OCI-LY7 (cell line): ENCODE data around the gene LCOR. TPM values are rescaled to one million over a fixed set of nuclear protein-coding genes. Genes with fewer than 3 reads are reported as not detected.

ENCODE experiments used
- BruUV-seq: library from RNA; stranded (reverse); fragments of 400-500 nt; replicated peaks from 2 replicates; lab custom pipeline; 2021; lab: Mats Ljungman, UMichigan
- CTCF ChIA-PET: fragments of 300-600 bp; sonication (Branson Sonifier 250); formaldehyde crosslinking; loops from one replicate; lab custom pipeline; 2022; ENCODE audit warnings: antibody characterized with exemption; ENCODE audit not compliant: unreplicated experiment; lab: Charles Lee
- POLR2A ChIA-PET: fragments of 300-600 bp; sonication (Branson Sonifier 250); formaldehyde crosslinking; loops from one replicate; lab custom pipeline; 2022; ENCODE audit warnings: antibody characterized with exemption; lab: Charles Lee
- DNase-seq: peaks from one replicate; pipeline ENCODE4 v3.0.0-alpha.2; 2015; ENCODE audit warnings: low spot score
- H2AFZ ChIP-seq: fragments of 200-600 bp; sonication (generic), shearing (Covaris generic); 2 replicates; pipeline ENCODE4 v1.6.1; 2014; ENCODE audit warnings: mild to moderate bottlenecking, antibody characterized with exemption, low read length, moderate library complexity
- H3K27ac ChIP-seq: fragments of 200-600 bp; sonication (generic); 2 replicates; pipeline ENCODE4 v1.5.1; 2014; ENCODE audit warnings: mixed run types, low read depth, mild to moderate bottlenecking, moderate library complexity, low read length, inconsistent platforms; ENCODE audit not compliant: poor library complexity, severe bottlenecking
- H3K36me3 ChIP-seq: fragments of 200-600 bp; sonication (generic); 2 replicates; pipeline ENCODE4 v1.6.1; 2014; ENCODE audit warnings: mild to moderate bottlenecking, antibody characterized with exemption, low read length, moderate library complexity, mixed read lengths; ENCODE audit not compliant: insufficient read depth
- H3K4me1 ChIP-seq: fragments of 200-600 bp; sonication (generic); 2 replicates; pipeline ENCODE4 v1.5.1; 2014; ENCODE audit warnings: mild to moderate bottlenecking, low read length; ENCODE audit not compliant: insufficient read depth, poor library complexity, severe bottlenecking
- H3K4me2 ChIP-seq: fragments of 200-600 bp; sonication (generic); 2 replicates; pipeline ENCODE4 v1.6.1; 2014; ENCODE audit warnings: mild to moderate bottlenecking, low read length
- H3K4me3 ChIP-seq: fragments of 200-600 bp; sonication (generic); 2 replicates; pipeline ENCODE4 v1.5.1; 2014; ENCODE audit warnings: mild to moderate bottlenecking, low read depth, low read length; ENCODE audit not compliant: poor library complexity, severe bottlenecking
- H3K79me2 ChIP-seq: fragments of 200-600 bp; sonication (generic); 2 replicates; pipeline ENCODE4 v1.6.1; 2016; ENCODE audit warnings: low read depth, mild to moderate bottlenecking, low read length, moderate library complexity, mixed read lengths; ENCODE audit not compliant: insufficient read depth
- H3K9me2 ChIP-seq: fragments of 200-600 bp; sonication (generic); 2 replicates; pipeline ENCODE4 v1.6.1; 2016; ENCODE audit warnings: mild to moderate bottlenecking, low read length, mixed read lengths; ENCODE audit not compliant: insufficient read depth
- H3K9me3 ChIP-seq: fragments of 200-600 bp; sonication (generic); 2 replicates; pipeline ENCODE4 v1.6.1; 2014; ENCODE audit warnings: mild to moderate bottlenecking, mixed run types, low read length, mixed read lengths
- H4K20me1 ChIP-seq: fragments of 200-600 bp; sonication (generic); 2 replicates; pipeline ENCODE4 v1.6.1; 2014; ENCODE audit warnings: mild to moderate bottlenecking, antibody characterized with exemption, low read length, moderate library complexity, mixed read lengths; ENCODE audit not compliant: insufficient read depth
- EZH2phosphoT487 ChIP-seq: fragments of 200-600 bp; sonication (generic); IDR thresholded peaks from 2 replicates; pipeline ENCODE4 v1.6.1; 2018; ENCODE audit warnings: low read depth, borderline replicate concordance, mild to moderate bottlenecking, mixed run types, antibody characterized with exemption, low read length, moderate library complexity, mixed read lengths
- intact Hi-C: fragments of 100-400 bp; cut with micrococcal nuclease; formaldehyde crosslinking; loops from one replicate; pipeline ENCODE4 v1.10.0; 2022; ENCODE audit not compliant: unreplicated experiment
- total RNA-seq, 2 experiments: library from RNA; depleted of rRNA in 1 of 2; stranded (reverse); fragments of >200 nt in 1 of 2; shearing (Covaris generic) in 1 of 2; gene quantifications; 2 replicates each; pipeline ENCODE4 v1.2.3, GENCODE V29; 2014 to 2022
- TF ChIP-seq, protein P1 (sequence below): fragments of 200-600 bp; sonication (generic); conservative IDR thresholded peaks from 2 replicates; pipeline ENCODE4 v1.5.1; 2014; ENCODE audit warnings: mild to moderate bottlenecking, antibody characterized with exemption, low read length, moderate library complexity, mixed read lengths

The LCOR gene
- total RNA-seq, 2 experiments from 2014 or later: 17.1 to 58.4 TPM

DNA sequence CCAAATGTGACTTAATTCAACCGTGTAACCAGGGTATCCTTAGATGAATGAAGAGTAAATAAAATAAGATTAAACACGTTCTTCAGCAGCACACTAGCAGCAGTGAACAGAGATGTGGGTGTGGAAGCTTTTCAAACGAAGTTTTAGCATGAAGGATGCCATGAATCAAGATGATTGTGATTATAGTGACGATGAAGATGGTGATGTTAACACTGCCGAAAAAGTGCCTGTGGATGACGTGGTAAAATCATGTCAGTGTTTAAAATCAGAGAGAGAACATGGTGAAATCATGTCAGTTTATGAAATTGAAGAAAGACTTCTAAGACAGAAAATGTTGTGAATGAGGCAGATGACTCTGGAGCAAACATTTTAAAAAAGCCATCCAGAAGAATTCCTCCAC is 19.2 kb downstream of the LCOR start:
- ChIA-PET CTCF (no interaction called here), POLR2A (no interaction called here)
- Histone ChIP-seq H3K4me3 (no peak overlapping the region), H3K4me2 (no peak overlapping the region), H3K79me2 (peaks cover 91% of the 10 kb centered on the region), H3K36me3 (peaks cover 44% of the 10 kb centered on the region), H3K4me1 (peaks cover under 1% of the 10 kb centered on the region), H3K9me3 (0 out of 2 replicates have a peak, but pooled peaks cover 7% of the 10 kb centered on the region), H4K20me1 (peaks cover 10% of the 10 kb centered on the region), H2AFZ (no peak overlapping the region), H3K27ac (no peak overlapping the region), H3K9me2 (no peaks in the 10 kb centered on the region)
- no TSS peak for BruUV-seq
- DNase-seq: no peak
- intact Hi-C loops: no loop called here
- TF ChIP-seq, protein P1, sequence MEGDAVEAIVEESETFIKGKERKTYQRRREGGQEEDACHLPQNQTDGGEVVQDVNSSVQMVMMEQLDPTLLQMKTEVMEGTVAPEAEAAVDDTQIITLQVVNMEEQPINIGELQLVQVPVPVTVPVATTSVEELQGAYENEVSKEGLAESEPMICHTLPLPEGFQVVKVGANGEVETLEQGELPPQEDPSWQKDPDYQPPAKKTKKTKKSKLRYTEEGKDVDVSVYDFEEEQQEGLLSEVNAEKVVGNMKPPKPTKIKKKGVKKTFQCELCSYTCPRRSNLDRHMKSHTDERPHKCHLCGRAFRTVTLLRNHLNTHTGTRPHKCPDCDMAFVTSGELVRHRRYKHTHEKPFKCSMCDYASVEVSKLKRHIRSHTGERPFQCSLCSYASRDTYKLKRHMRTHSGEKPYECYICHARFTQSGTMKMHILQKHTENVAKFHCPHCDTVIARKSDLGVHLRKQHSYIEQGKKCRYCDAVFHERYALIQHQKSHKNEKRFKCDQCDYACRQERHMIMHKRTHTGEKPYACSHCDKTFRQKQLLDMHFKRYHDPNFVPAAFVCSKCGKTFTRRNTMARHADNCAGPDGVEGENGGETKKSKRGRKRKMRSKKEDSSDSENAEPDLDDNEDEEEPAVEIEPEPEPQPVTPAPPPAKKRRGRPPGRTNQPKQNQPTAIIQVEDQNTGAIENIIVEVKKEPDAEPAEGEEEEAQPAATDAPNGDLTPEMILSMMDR: no peak
- TF ChIP-seq EZH2phosphoT487: no peak

DNA sequence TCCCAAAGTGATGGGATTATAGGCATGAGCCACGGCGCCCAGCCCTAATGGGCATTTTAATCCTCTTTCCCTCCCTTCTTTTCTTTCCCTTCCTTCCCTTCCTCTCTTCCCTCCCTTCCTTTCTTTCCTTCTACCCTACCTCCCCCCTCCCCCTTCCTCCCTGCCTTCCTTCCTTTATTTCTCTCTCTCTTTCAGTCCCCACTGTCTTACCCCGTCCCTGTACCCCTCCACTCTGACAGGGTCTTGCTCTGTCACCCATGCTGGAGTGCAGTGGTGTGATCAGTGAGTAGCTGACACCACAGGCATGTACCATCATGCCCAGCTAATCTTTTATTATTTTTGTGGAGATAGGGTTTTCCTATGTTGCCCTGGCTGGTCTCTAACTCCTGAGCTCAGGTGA is 24.2 kb downstream of the LCOR start:
- Histone ChIP-seq H3K4me2 (no peak overlapping the region), H3K9me2 (no peaks in the 10 kb centered on the region), H3K36me3 (peaks cover 60% of the 10 kb centered on the region), H4K20me1 (peaks cover 14% of the 10 kb centered on the region), H3K4me1 (peaks cover 5% of the 10 kb centered on the region), H3K4me3 (no peak overlapping the region), H3K27ac (no peak overlapping the region), H2AFZ (no peak overlapping the region), H3K9me3 (0 out of 2 replicates have a peak, but pooled peaks cover 7% of the 10 kb centered on the region), H3K79me2 (peaks cover 85% of the 10 kb centered on the region)
- DNase-seq: no peak
- intact Hi-C loops: no loop called here
- TF ChIP-seq EZH2phosphoT487: no peak
- POLR2A ChIA-PET: interaction anchor here (0.7 kb wide), 1 partner anchor 40 kb away, joined by 4 read pairs; no protein-coding TSS in a partner anchor
- no TSS peak for BruUV-seq
- CTCF ChIA-PET: no interaction called here

DNA sequence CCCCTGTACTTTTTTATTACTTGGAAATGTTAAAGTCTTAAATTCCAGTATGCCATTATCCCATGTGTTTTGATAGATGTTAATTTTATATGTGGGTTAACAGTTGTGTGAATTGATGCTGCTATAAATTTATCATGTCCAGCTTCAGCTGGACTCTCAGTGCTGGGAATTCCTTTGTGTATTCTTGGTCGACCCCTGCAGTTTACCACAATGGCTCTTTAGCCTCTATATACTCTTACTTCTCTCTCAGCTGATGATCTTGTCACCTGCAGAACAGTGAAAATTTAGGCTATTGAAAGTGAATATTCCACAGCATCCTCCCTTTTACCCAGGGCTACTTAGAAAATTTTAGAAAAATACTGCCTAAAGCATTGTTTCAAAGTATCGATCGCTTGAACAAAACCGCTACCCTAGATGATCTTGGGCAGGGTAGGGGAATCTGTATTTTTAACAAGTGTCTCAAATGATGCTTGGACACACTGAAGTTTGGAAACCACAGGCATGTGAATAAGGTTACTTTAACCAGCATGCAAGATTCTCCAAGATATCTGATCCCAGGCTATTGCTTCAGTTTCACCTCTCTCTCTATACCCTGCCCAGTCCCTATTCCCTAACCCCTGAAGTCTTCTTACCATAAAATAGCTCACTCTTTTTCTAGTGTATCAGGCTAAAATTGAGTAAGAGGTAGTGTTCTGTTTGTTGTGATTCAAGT is 25.4 kb downstream of the LCOR start:
- H3K4me2 ChIP-seq: no peak overlapping the region

More for the DNA sequence above, 25.4 kb downstream of the LCOR start:
- BruUV-seq: no TSS peak
- Histone ChIP-seq H3K9me2 (no peaks in the 10 kb centered on the region), H3K79me2 (peaks cover 81% of the 10 kb centered on the region), H3K9me3 (0 out of 2 replicates have a peak, but pooled peaks cover 6% of the 10 kb centered on the region), H3K4me3 (no peak overlapping the region), H2AFZ (no peak overlapping the region), H3K36me3 (peaks cover 60% of the 10 kb centered on the region), H3K4me1 (peaks cover 5% of the 10 kb centered on the region), H4K20me1 (peaks cover 9% of the 10 kb centered on the region), H3K27ac (no peak overlapping the region)
- intact Hi-C loops: no loop called here
- CTCF ChIA-PET: no interaction called here
- DNase-seq: no peak
- TF ChIP-seq, protein P1: no peak
- TF ChIP-seq EZH2phosphoT487: no peak
- POLR2A ChIA-PET: interaction anchor here (0.6 kb wide), 1 partner anchor 94 kb away, joined by 3 read pairs; no protein-coding TSS in a partner anchor
